ENCODE measurements around the gene FGD3. TPM values are rescaled to one million over a fixed set of nuclear protein-coding genes. Genes with fewer than 3 reads are reported as not detected.

The FGD3 gene
- total and polyA plus RNA-seq, 5 experiments from 2014 or later = 64.2 to 330 (median 161) TPM

DNA sequence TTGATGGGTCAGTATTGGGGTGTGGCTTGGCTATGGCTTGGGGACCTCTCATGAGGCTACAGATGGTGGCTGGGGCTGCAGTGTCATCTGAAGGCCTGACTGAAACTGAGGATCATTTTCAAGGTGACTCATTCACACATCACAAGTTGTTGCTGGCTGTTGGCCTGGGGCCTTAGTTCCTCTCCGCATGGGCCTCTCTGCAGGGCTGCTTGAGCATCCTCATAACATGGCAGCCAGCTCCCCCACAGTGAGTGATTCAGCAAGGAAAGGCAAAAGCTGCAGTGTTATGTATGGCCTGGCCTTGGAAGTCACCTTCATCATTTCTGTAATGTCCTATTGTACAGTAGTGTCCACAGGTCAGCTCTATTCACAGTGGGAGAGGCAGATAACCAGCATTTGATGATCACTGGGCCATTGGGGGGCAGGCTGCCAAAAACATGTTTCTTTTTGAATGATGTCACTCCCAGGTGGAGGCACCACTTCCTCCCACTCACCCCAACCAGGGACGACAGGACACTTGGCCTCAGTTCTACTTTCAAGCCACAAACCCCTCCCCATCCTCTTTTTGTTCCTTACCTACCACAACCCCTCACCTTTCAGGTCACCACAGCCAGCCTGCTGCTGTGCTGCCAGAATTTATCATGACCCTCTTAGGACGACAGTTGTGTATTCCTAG, 14.4 kb downstream of the FGD3 start:
- Mint-ChIP-seq H3K4me1 (peaks cover 22 to 77% (median 54%) of the 10 kb centered on the region in 4 donors), H3K4me3 (peak overlapping the region; percentile 38 to 87 (median 65)), H3K27me3 (no peaks in the 10 kb centered on the region), H3K9me3 (peaks cover 0 to 4% (median 0%) of the 10 kb centered on the region in 9 donors), H3K27ac (peak overlapping the region; percentile 91 to 99 (median 98)), H3K36me3 (peaks cover 5 to 16% (median 11%) of the 10 kb centered on the region in 3 donors)
- ATAC-seq (no peak), DNase-seq (peak in 2 of 10 donors; percentile 33 to 38)
- POLR2A ChIA-PET = interaction anchor here (0.6 to 11.9 kb wide), 8 partner anchors 9 to 136 kb away, joined by 3 to 261 read pairs (median 15); partner anchors contain the start of genes CARD19 and FGD3

- POLR2A ChIA-PET = interaction anchor here (0.9 to 11.9 kb wide), 8 partner anchors 10 to 135 kb away, joined by 3 to 261 read pairs (median 38); partner anchors contain the start of genes CARD19 and FGD3
- DNase-seq (no peak), ATAC-seq (no peak)
- Mint-ChIP-seq H3K4me3 (peak overlapping the region; percentile 40 to 87 (median 65)), H3K27me3 (no peaks in the 10 kb centered on the region), H3K36me3 (peaks cover 5 to 21% (median 16%) of the 10 kb centered on the region in 3 donors), H3K27ac (peak overlapping the region; percentile 91 to 99 (median 98)), H3K9me3 (peaks cover 0 to 4% (median 0%) of the 10 kb centered on the region in 9 donors), H3K4me1 (peaks cover 24 to 77% (median 53%) of the 10 kb centered on the region in 4 donors)
Measured at GRCh38 chr9:92962303-92962649, 15.0 kb downstream of the FGD3 start.

GRCh38 chr9:92962846-92963245, 15.5 kb downstream of the FGD3 start:
- Mint-ChIP-seq H3K9me3 (peaks cover 0 to 4% (median 0%) of the 10 kb centered on the region in 9 donors), H3K4me3 (peak overlapping the region in 8 of 10 donors; percentile 44 to 87 (median 73)), H3K27ac (peak overlapping the region; percentile 91 to 99 (median 98)), H3K4me1 (peaks cover 25 to 79% (median 55%) of the 10 kb centered on the region in 4 donors), H3K36me3 (peaks cover 5 to 22% (median 21%) of the 10 kb centered on the region in 3 donors), H3K27me3 (no peaks in the 10 kb centered on the region)
- no peak for DNase-seq
- POLR2A ChIA-PET = interaction anchor here (1.2 to 11.9 kb wide), 11 partner anchors 10 to 181 kb away, joined by 3 to 261 read pairs (median 21); partner anchors contain the start of genes CARD19 and FGD3
- no peak for ATAC-seq

DNA sequence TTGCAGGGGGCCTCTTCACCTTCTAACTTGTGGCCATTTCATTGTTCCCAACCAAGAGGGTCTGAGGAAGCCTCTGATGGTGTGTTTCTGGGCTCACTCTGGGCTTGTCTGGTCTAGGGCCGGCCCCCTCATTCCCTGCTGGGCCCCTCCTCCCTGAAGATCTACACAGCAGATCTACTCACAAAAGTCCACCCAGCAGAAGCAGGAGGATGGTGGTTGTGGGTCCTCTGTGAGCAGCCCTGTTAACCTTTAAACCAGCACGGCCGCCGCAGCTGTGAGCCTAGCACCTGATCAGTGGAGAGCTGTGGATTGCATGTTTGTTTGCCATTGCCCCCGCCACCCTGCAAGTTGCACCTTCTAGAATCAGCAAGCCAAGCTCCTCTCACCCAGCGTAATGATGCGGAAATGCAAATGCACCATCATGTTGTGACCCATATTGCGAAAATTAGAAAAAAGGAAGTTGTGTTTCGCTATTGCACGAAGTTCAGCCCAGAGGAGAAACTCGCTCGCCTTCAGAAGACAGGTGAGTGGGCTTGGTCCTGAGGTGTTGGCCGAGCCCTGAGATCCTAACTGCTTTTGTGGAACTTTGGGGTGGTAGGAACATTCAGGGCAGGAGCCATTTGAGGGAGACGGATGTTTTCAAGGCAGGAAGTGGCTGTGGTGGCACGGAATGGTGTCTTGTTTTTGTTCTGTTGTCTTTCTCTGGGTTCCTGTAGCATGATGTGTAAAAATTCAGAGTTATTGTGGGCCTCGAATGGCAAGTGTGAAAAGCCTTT, 16.7 kb downstream of the FGD3 start:
- Mint-ChIP-seq H3K27me3 (no peaks in the 10 kb centered on the region), H3K4me1 (peaks cover 28 to 84% (median 60%) of the 10 kb centered on the region in 4 donors), H3K9me3 (peaks cover 0 to 4% (median 0%) of the 10 kb centered on the region in 9 donors), H3K4me3 (peak overlapping the region; percentile 86 to 97 (median 92)), H3K36me3 (peaks cover 5 to 29% (median 21%) of the 10 kb centered on the region in 3 donors), H3K27ac (peak overlapping the region; percentile 91 to 100 (median 98))
- POLR2A ChIA-PET = interaction anchor here (0.7 to 11.9 kb wide), 23 partner anchors 12 to 602 kb away, joined by 3 to 261 read pairs (median 5); partner anchors contain the start of genes CARD19, FGD3 and SUSD3
- ATAC-seq (peak; percentile 66 to 73), DNase-seq (peak; percentile 47 to 96 (median 80))

- Mint-ChIP-seq H3K9me3 (peaks cover 0 to 4% (median 0%) of the 10 kb centered on the region in 9 donors), H3K27ac (peak overlapping the region; percentile 91 to 100 (median 98)), H3K36me3 (peaks cover 5 to 29% (median 21%) of the 10 kb centered on the region in 3 donors), H3K27me3 (no peaks in the 10 kb centered on the region), H3K4me3 (peak overlapping the region; percentile 86 to 97 (median 92)), H3K4me1 (peaks cover 31 to 89% (median 63%) of the 10 kb centered on the region in 4 donors)
- POLR2A ChIA-PET = interaction anchor here (0.9 to 11.9 kb wide), 24 partner anchors 12 to 486 kb away, joined by 3 to 261 read pairs (median 5); partner anchors contain the start of genes CARD19, FGD3, IPPK and NINJ1
- DNase-seq = no peak
- ATAC-seq = peak; percentile 2 to 7
Measured at GRCh38 chr9:92964607-92965060, 17.3 kb downstream of the FGD3 start.

GRCh38 chr9:92965061-92965758, 17.9 kb downstream of the FGD3 start:
- H3K4me3 Mint-ChIP-seq = peak overlapping the region; percentile 86 to 97 (median 92)
- ATAC-seq = peak in 1 of 2 donors; percentile 0
- peaks cover 5 to 31% (median 21%) of the 10 kb centered on the region in 3 donors for H3K36me3 Mint-ChIP-seq

GRCh38 chr9:92965759-92966517, 18.6 kb downstream of the FGD3 start:
- Mint-ChIP-seq H3K9me3 (peaks cover 0 to 4% (median 0%) of the 10 kb centered on the region in 9 donors), H3K4me1 (peaks cover 31 to 92% (median 64%) of the 10 kb centered on the region in 4 donors), H3K36me3 (peaks cover 5 to 34% (median 23%) of the 10 kb centered on the region in 3 donors), H3K27ac (peak overlapping the region; percentile 91 to 100 (median 98)), H3K27me3 (no peaks in the 10 kb centered on the region), H3K4me3 (peak overlapping the region; percentile 86 to 97 (median 92))
- no peak for DNase-seq
- ATAC-seq = no peak
- POLR2A ChIA-PET = interaction anchor here (0.6 to 11.9 kb wide), 29 partner anchors 14 to 600 kb away, joined by 3 to 261 read pairs (median 5); partner anchors contain the start of genes CARD19, FGD3, IPPK and NINJ1

More at GRCh38 chr9:92965061-92965758, 17.9 kb downstream of the FGD3 start:
- Mint-ChIP-seq H3K27ac (peak overlapping the region; percentile 91 to 100 (median 98)), H3K4me1 (peaks cover 29 to 89% (median 63%) of the 10 kb centered on the region in 4 donors), H3K27me3 (no peaks in the 10 kb centered on the region), H3K9me3 (peaks cover 0 to 4% (median 0%) of the 10 kb centered on the region in 9 donors)
- POLR2A ChIA-PET = interaction anchor here (0.6 to 11.9 kb wide), 27 partner anchors 13 to 601 kb away, joined by 3 to 261 read pairs (median 5); partner anchors contain the start of genes CARD19, FGD3, IPPK and NINJ1
- peak in 2 of 10 donors; percentile 36 to 52 for DNase-seq

DNA sequence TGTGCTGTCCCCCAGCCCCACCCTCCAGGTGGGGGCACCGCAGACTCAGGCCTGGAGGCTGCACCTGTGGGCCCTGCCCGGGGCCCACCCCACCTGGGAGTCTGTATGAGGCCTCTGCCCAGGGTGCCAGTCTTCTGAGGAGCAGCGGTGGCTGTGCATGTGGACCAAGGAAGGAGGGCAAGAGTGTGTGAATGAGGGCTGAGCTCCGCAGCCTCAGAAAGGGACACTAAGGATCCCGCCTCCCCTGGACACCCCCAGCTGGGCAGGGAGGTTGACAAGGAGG, 19.1 kb downstream of the FGD3 start:
- Mint-ChIP-seq H3K27me3 (no peaks in the 10 kb centered on the region), H3K4me3 (peak overlapping the region; percentile 86 to 97 (median 92)), H3K4me1 (peaks cover 35 to 91% (median 63%) of the 10 kb centered on the region in 4 donors), H3K36me3 (peaks cover 5 to 38% (median 26%) of the 10 kb centered on the region in 3 donors), H3K9me3 (peaks cover 0 to 4% (median 0%) of the 10 kb centered on the region in 9 donors), H3K27ac (peak overlapping the region; percentile 91 to 100 (median 98))
- no peak for DNase-seq
- POLR2A ChIA-PET = interaction anchor here (0.9 to 11.9 kb wide), 20 partner anchors 14 to 600 kb away, joined by 3 to 261 read pairs (median 8); partner anchors contain the start of genes CARD19, FGD3, NINJ1 and SUSD3
- no peak for ATAC-seq

DNA sequence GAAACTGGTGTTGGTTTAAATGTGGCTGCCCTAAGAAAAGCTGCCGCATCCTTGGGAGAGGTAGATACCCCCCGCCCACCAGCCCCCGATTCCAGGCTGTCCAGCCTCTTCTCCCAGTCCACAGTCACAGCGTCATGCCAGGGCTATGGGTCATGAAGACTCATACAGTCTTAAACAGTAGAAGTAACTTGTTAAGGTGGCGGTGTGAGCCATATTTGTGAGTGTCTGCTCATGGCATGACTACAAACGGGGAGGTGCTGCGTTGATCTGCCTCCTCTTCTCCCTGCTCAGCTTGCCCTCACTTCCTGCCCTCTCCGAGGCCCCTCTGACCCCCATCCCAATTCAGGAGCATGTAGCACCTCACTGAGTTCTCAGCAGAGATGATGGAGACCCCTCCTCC, 20.8 kb downstream of the FGD3 start:
- Mint-ChIP-seq H3K4me1 (peaks cover 35 to 90% (median 69%) of the 10 kb centered on the region in 4 donors), H3K4me3 (peak overlapping the region; percentile 86 to 97 (median 92))
- POLR2A ChIA-PET = interaction anchor here (0.6 to 11.9 kb wide), 16 partner anchors 9 to 483 kb away, joined by 3 to 261 read pairs (median 6); partner anchors contain the start of genes CARD19, FAM120A, FGD3 and NINJ1

GRCh38 chr9:92969516-92970466, 22.5 kb downstream of the FGD3 start:
- H3K27me3 Mint-ChIP-seq = no peaks in the 10 kb centered on the region

More for the DNA sequence above, 20.8 kb downstream of the FGD3 start:
- Mint-ChIP-seq H3K27me3 (no peaks in the 10 kb centered on the region), H3K36me3 (peaks cover 5 to 49% (median 24%) of the 10 kb centered on the region in 3 donors), H3K9me3 (no peaks in the 10 kb centered on the region), H3K27ac (peak overlapping the region; percentile 91 to 100 (median 98))
- ATAC-seq (no peak), DNase-seq (peak in 2 of 10 donors; percentile 36 to 41)

More at GRCh38 chr9:92969516-92970466, 22.5 kb downstream of the FGD3 start:
- ATAC-seq (no peak), DNase-seq (peak in 1 of 10 donors; percentile 16)
- Mint-ChIP-seq H3K36me3 (peaks cover 5 to 65% (median 24%) of the 10 kb centered on the region in 3 donors), H3K9me3 (no peaks in the 10 kb centered on the region), H3K4me3 (peak overlapping the region; percentile 86 to 97 (median 92)), H3K27ac (peak overlapping the region; percentile 91 to 100 (median 98)), H3K4me1 (peaks cover 44 to 94% (median 78%) of the 10 kb centered on the region in 4 donors)
- POLR2A ChIA-PET = interaction anchor here (1.0 to 11.9 kb wide), 7 partner anchors 11 to 128 kb away, joined by 3 to 261 read pairs (median 74); partner anchors contain the start of genes CARD19, FGD3 and SUSD3
